Measurements from ENCODE around the gene MRPS27. TPM values are rescaled to one million over a fixed set of nuclear protein-coding genes. Genes with fewer than 3 reads are reported as not detected.

Gene MRPS27
- total and polyA plus RNA-seq, 2 donors from 2014 or later, result 40.0 to 50.8 TPM

DNA sequence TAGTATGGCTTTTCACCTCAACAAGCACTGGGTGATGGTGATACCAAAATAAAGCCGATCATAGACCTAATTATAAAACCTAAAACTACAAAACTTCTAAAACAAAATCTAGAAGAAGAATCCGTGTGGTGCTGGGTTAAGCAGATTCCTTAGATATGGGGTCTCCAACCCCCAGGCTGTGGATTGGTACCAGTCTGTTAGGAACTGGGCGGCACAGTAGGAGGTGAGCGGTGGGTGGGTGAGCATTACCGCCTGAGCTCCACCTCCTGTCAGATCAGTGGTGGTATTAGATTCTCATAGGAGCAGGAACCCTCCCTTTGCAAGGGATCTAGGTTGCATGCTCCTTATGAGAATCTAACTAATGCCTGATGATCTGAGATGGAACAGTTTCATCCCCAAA, 33.2 kb downstream of the MRPS27 start:
- Histone ChIP-seq H3K27me3 (ENCODE audit: control insufficient read depth, insufficient read depth, low read length) (no peaks in the 10 kb centered on the region), H3K9ac (ENCODE audit: low read length in 3 of 3) (no peak overlapping the region), H3K9me3 (ENCODE audit: control insufficient read depth in 2 of 3, insufficient read depth in 1 of 3, low read length in 3 of 3) (no peaks in the 10 kb centered on the region), H3K4me3 (ENCODE audit: low read length in 3 of 3) (no peak overlapping the region), H3K27ac (ENCODE audit: low read depth in 2 of 2, low read length in 2 of 2) (no peak overlapping the region), H3K36me3 (ENCODE audit: control insufficient read depth in 2 of 3, insufficient read depth in 3 of 3, low read length in 3 of 3) (no peaks in the 10 kb centered on the region), H3K4me1 (ENCODE audit: control insufficient read depth in 2 of 3, insufficient read depth in 2 of 3, low read depth in 1 of 3, low read length in 3 of 3) (no peaks in the 10 kb centered on the region)
- intact Hi-C loops (cut with DNase I), result no loop called here
- TF ChIP-seq, protein P1, sequence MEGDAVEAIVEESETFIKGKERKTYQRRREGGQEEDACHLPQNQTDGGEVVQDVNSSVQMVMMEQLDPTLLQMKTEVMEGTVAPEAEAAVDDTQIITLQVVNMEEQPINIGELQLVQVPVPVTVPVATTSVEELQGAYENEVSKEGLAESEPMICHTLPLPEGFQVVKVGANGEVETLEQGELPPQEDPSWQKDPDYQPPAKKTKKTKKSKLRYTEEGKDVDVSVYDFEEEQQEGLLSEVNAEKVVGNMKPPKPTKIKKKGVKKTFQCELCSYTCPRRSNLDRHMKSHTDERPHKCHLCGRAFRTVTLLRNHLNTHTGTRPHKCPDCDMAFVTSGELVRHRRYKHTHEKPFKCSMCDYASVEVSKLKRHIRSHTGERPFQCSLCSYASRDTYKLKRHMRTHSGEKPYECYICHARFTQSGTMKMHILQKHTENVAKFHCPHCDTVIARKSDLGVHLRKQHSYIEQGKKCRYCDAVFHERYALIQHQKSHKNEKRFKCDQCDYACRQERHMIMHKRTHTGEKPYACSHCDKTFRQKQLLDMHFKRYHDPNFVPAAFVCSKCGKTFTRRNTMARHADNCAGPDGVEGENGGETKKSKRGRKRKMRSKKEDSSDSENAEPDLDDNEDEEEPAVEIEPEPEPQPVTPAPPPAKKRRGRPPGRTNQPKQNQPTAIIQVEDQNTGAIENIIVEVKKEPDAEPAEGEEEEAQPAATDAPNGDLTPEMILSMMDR (IDR thresholded peaks at IDR 0.05; ENCODE audit: borderline replicate concordance, extremely low read depth, insufficient read depth), result no peak
- FAIRE-seq (no peak), DNase-seq (no peak)

DNA sequence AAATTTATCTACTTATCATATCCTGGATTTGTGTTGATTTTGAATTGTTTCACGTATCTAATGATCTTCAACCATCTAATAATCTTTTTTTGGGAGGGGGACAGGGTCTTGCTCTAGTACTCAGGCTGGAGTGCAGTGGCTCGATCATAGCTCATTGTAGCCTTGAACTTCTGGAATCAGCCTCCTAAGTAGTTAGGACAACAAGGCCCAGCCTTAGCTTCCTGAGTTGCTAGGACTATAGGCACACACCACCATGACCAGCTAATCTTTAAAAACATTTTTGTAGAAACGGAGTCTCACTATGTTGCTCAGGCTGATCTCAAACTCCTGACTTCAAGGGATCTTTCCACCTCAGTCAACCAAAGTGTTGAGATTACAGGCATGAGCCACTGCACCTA, 34.6 kb downstream of the MRPS27 start:
- no peaks in the 10 kb centered on the region for H3K4me1 ChIP-seq (ENCODE audit: control insufficient read depth in 2 of 3, insufficient read depth in 2 of 3, low read depth in 1 of 3, low read length in 3 of 3)
- H3K9me3 ChIP-seq (ENCODE audit: control insufficient read depth in 2 of 3, insufficient read depth in 1 of 3, low read length in 3 of 3), result no peaks in the 10 kb centered on the region
- no peaks in the 10 kb centered on the region for H3K27me3 ChIP-seq (ENCODE audit: control insufficient read depth, insufficient read depth, low read length)
- H3K4me3 ChIP-seq (ENCODE audit: low read length in 3 of 3), result no peak overlapping the region
- no peaks in the 10 kb centered on the region for H3K36me3 ChIP-seq (ENCODE audit: control insufficient read depth in 2 of 3, insufficient read depth in 3 of 3, low read length in 3 of 3)
- no peak for FAIRE-seq
- DNase-seq, result no peak
- intact Hi-C loops (cut with DNase I), result no loop called here
- TF ChIP-seq, protein P1 (IDR thresholded peaks at IDR 0.05; ENCODE audit: borderline replicate concordance, extremely low read depth, insufficient read depth), result no peak
- no peak overlapping the region for H3K27ac ChIP-seq (ENCODE audit: low read depth in 2 of 2, low read length in 2 of 2)
- H3K9ac ChIP-seq (ENCODE audit: low read length in 3 of 3), result no peak overlapping the region

DNA sequence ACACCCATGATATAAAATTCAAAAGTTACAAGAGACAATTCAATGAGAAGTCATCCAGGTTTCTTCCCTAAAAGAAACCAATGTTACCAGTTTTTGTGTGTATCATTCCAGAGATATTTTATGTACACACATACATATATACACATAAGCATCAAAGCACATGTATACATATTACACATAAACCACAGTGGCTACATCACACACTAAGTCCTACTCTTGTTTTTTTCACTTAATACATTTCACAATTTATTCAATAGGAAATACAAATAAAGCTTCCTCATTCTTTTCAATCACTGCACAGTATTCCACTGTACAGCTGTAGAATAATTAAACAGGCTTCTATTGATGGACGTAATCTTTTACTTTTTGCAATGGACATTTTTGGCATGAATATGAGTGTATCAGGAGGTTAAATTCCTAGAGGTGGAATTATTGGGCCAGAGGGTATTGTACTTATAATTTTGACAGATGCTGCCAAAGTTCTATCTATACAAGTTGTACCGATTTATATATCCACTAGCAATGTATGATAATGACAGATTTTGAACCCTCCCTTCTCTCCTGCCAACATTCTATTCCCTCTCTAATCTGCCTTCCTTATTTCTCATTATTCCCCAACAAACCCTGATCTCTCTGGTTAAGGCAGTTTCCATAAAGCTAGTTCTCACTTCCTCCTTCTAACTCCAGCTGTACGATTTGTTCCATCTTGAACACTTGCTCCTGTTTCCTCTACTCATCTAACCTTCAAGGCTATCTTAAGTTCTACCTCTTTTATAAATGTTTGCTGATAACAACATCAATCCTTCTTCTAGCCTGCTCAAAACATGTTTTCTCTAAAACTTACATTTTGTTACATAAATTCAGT, 35.2 kb downstream of the MRPS27 start:
- intact Hi-C loops (cut with DNase I), result no loop called here
- TF ChIP-seq, protein P1 (IDR thresholded peaks at IDR 0.05; ENCODE audit: borderline replicate concordance, extremely low read depth, insufficient read depth), result no peak
- no peaks in the 10 kb centered on the region for H3K4me1 ChIP-seq (ENCODE audit: control insufficient read depth in 2 of 3, insufficient read depth in 2 of 3, low read depth in 1 of 3, low read length in 3 of 3)
- no peak overlapping the region for H3K9ac ChIP-seq (ENCODE audit: low read length in 3 of 3)
- no peak for FAIRE-seq
- DNase-seq, result no peak
- no peaks in the 10 kb centered on the region for H3K9me3 ChIP-seq (ENCODE audit: control insufficient read depth in 2 of 3, insufficient read depth in 1 of 3, low read length in 3 of 3)
- no peaks in the 10 kb centered on the region for H3K36me3 ChIP-seq (ENCODE audit: control insufficient read depth in 2 of 3, insufficient read depth in 3 of 3, low read length in 3 of 3)
- H3K4me3 ChIP-seq (ENCODE audit: low read length in 3 of 3), result no peak overlapping the region
- H3K27ac ChIP-seq (ENCODE audit: low read depth in 2 of 2, low read length in 2 of 2), result no peak overlapping the region
- H3K27me3 ChIP-seq (ENCODE audit: control insufficient read depth, insufficient read depth, low read length), result no peaks in the 10 kb centered on the region
